Measurements from ENCODE around the gene COPS8. TPM values are rescaled to one million over a fixed set of nuclear protein-coding genes. Genes with fewer than 3 reads are reported as not detected.

The COPS8 gene
- total RNA-seq, 1 donor from 2014 or later = 53.7 TPM

DNA sequence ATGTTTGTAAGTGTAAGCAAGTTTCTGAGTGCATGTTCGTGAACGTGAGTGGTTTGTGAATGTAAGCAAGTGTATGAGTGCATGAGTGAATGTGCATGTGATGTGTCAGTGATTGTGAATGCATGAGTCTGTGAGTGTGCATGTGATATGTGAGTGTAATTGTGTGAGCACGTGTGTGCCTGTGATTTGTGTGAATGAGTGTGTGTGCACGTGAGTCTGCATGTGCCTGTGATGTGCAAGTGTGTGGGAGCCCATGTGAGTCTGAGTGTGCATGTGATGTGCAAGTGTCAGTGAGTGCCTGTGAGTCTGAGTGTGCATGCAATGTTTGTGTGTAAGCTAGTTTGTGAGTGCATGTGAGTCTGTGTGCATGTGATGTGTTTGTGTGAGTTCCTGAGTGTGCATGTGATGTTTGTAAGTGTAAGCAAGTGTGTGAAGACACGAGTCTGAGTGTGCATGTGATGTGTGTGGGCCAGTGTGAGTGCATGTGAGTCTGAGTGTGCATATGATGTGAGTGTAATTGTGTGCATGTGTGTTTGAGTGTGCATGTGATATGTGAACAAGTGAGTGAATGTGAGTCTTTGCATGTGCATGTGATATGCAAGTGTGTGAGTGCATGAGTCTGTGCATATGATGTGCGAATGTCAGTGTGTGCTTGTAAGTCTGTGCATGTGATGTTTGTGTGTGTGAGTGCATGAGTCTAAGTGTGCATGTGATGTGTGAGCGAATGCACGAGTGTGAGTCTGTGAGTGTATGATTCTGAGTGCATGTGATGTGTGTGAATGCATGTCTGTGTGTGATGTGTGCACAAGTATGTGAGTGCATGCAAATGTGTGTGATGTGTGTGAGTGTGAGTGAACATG, 45.1 kb downstream of the COPS8 start:
- no peak for DNase-seq (ENCODE audit: low spot score)

DNA sequence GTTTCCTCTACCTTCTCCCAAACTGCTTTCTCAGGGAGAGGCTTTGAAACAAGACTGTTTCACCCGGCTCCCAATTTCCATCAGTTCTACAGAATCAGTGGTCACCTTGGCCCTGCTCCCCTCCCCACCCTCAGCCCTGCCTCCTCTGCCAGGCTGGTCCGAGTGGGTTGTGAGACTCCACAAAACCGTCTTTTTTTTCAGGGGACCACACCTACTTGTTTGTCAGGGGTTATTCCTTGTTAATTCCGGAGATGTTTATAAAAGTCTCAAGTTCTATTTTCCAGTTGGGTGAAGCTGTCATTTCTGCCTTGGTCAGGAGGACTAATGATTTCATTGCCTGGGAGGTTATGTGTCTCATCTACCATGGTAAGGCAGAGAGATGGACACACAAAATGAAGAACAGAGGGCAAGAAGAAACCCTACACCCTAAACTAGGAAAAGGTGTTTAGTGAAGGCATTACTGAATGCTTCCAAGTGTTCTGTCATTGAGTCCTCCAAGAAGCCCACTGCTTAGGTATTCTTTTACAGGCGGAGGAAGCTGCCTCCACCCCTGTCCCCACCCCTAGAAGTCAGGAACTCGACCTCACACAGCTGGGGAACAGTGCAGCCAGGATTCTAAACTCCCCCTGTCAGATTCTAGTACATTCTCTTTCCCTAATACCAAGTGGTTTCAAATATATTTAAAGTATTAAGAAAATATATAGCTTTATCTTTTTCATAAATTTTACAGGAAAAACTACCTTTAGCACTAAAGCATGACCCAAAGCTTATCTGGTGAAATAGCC, 46.3 kb downstream of the COPS8 start:
- DNase-seq (ENCODE audit: low spot score) = no peak

DNA sequence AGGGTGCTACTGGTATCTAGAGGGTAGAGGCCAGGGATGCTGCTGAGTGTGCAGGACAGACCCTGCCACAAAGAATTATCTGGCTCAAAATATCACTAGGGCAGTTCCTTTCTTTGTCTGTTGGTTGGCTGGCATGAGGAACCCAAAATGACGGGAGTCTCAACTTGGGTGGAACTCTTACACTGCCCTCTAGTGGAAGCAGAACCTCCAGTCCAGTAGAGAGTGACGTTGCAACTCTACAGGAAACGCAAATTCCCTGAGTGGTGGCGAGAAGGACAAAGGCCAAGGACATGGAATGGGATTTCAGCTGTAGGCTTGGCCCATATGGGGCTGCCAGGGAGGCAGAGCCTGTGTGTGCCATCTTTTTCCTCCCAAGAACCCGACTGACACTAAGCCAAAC, 47.1 kb downstream of the COPS8 start:
- no peak for DNase-seq (ENCODE audit: low spot score)

DNA sequence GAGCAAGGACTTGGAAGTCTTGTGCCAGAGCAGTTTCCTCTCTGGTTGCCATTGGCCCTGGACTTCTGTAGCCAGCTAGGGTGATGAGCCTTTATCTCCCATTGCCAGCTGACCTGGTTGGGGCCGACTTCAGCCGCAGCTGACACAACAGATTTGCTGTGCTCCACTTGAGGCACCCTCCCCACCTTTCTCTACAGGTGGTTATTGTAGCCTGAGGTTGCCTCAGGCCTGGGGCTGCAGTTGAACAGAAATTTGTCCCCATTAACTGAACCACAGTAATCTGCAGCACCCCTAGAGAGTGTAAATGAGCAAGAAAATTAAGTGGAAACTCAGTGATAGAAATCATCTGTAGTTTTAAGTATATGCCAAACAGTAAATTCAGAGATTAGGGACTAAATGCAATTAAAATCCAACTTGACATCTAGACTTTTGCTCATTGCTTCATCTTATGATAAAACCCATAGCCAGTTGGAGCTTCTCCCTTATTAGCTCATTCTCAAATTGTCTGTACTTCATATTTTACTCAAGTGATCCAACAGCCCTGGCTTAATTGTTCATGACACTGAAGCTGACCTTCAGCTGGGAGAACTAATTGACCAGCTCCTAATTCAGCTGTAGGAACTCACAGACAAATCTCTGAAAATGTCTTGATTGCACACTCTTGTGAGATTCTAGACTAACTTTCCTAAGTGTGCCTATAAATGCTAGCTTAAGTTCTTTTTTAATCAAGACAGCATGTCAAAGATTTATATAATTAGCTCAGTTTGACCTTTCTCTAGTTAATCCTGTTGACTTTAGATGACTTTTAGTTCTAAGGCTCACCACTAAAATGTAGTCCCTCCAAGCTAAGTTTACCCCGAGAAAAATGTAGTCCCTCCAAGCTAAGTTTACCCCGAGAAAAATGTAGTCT, 48.9 kb downstream of the COPS8 start:
- no peak for DNase-seq (ENCODE audit: low spot score)

DNA sequence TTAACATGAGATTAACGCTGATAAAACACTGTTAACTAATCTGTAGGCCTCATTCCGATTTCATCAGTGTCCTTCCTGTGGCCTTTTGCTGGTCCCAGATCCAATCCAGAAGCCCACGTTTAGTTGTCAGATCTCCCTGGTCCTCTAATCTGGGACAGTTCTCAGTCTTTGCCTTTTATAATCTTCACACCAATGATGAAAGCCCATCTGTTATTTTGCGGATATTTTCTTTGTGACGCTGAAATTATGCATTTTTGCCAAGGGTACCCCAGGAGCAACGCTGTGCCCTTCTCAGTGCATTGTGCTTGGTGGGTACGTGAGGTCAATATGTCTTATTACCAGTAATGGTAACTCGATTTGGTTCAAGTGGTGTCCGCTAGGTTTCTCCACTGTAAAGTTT, 51.1 kb downstream of the COPS8 start:
- no peak for DNase-seq (ENCODE audit: low spot score)

DNA sequence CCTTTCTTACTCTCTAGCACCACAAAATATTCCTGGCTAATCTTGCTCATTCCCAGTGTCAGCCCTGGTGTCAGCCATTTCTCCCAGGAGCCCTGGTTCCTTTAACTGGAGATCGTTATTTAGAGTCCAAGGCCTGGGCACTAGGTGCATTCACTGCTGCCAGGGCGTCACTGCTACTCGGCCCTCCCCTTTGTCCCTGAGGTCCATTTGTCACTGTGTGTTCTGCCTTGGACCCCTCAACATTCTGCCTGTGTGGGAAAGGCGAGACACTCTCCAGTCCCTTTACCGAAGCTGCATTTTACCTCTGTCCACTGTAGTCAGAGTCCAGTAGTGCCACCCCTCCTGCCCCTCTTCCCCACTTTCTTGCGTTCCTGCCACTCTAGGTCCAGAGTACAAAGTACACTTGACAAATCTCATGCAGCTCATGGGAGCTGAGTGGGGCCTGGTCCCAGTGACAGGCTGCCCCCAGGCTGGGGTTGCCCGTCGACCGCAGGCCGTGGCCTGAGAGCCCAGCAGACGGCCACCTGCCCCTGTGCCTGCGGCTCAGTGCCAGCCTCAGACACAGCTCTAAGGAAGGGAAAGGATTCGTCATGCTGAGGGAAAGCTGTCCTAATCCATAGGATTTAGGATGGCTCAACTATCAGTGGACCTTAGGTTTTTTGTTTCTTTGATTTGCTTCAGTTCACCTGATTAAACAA, 52.1 kb downstream of the COPS8 start:
- no peak for DNase-seq (ENCODE audit: low spot score)

DNA sequence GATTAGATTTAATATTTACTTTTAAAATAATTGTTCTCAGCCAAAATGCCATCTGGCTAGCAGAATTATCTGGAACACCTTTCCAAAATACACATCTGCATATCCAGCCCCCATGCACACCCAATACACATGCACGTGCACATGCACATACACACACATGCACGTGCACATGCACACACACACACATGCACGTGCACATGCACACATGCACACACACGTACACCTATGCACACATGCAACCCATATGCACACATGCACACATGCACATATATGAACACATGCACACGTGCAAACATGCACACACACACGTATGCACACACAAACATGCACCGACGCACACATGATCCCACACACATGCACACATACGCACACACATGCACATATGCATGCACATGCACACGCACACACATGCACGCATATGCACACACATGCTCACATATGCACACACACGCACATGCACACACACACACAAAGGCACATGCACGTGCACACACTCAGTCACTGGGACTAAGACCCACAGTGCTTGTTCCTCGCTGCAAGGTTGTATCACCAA, 53.5 kb downstream of the COPS8 start:
- no peak for DNase-seq (ENCODE audit: low spot score)

DNA sequence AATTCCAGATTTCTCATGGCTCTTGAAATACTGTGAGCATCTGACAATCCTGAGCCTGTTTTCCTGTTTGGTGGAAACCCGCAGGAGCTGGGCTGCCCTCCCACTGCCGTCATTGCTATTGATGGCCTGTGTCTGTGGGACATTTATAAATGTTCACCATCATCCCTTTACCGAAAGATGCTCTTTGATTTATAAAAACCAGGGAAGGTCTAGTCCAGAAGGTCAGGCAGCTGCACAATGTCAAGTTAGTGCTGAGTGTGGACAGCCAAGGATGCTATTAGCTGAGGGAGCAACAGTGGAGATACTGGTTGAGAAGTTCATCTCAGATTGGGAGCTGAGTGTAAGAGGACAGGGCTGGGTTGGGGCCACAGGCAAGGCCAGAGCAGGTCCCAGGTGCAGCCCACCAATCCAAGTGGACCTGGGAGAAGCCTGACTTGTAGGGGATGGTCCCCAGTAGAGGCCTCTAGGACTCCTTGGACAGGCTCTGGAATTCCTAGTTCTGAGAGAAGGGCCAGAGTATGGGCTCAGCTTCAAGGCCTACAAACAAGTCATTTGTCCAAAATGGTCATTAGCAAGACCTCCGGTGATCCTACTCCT, 55.1 kb downstream of the COPS8 start:
- no peak for DNase-seq (ENCODE audit: low spot score)

DNA sequence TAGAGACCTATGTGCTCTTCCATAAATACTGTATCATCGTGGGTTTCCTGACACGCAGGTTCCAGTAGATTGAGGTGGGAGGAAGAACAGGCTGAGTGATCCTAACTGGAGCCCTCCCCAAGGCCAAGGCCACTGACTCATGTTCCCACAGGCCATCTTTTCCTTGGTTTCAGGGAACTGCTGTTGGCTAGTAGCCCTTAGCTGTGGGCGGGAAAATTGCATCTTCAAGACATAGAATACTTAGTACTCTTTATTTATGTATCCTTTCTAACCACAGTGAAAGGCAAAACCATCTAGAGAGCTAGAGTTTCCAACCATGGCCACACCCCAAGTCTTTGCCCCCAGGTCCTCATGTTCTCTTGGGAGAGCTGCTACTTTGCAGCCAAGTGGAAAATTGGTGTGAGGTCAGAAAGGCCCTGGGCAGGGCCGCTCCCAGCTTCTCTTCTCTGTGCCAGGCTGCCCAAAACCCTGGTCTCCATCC, 55.9 kb downstream of the COPS8 start:
- DNase-seq (ENCODE audit: low spot score) = no peak

DNA sequence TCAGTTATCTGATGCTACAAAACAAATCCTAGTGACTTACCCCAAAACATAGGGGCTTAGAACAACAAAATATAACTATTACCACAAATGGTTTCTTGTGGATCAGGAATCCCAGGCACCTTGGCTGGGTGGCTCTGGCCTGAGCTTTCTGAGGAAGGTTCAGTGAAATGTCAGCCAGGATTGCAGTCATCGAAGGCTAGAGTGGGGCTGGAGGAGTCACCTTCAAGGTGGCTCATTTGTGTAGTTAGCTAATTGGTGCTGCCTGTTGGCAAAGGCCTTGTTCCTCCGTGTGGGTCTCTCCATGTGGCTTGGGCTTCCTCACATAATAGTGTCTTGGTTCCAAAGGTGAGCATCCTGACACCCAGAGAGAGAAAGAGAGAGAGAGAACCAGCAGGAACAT, 57.4 kb downstream of the COPS8 start:
- DNase-seq (ENCODE audit: low spot score) = no peak

DNA sequence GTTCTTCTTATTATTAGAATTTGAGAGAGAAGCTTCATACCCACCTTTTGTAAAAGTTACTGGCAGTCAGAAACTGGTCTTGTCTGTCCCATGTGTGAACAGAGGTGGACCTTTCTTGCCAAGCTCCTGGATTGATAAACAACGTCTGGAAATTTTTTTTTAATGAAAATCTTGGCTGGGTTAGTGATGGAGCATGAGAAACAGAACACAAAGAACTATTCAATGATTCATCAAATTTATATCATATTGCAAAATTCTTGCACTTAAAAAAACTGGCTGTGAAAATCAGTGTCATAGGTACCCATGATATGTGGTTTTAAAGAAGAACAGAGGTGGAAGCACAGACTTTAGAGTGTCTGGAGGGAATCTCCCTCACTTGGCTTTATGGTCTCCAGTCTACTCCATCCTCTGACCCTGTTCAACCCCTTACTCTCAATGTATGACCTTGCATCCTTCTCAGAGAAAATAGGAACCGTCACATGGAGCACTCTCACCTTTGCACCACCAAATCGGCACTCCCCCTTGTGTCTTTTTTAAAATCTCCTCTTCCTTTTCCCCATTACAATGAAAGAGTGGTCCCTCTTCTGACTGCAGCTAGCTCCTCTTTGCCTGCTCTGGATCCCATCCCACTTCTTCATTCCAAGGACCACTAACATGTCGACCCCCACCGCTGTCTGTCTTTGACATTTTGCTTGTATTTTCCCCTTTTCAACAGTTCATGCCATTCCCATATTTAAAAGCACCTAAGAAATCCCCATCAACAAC, 58.2 kb downstream of the COPS8 start:
- DNase-seq (ENCODE audit: low spot score) = no peak

DNA sequence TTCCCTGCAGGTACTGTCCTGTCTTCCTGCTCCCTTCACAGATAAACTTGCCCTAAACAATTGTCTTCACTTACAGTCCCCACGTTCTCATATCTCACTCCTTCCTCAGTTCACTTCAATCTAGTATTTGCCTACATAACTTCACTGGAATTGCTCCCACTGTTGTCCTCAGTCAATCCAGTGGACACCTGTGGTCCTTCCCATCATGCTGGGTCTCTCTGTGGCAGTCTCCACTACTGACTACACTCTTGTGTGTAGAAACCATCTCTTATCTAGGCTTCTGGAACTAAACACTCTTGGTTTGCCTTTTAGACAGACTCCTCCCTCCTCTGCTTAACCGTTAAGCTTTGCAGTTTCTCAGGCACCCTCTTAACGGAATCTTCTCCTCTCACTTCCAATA, 58.8 kb downstream of the COPS8 start:
- no peak for DNase-seq (ENCODE audit: low spot score)

DNA sequence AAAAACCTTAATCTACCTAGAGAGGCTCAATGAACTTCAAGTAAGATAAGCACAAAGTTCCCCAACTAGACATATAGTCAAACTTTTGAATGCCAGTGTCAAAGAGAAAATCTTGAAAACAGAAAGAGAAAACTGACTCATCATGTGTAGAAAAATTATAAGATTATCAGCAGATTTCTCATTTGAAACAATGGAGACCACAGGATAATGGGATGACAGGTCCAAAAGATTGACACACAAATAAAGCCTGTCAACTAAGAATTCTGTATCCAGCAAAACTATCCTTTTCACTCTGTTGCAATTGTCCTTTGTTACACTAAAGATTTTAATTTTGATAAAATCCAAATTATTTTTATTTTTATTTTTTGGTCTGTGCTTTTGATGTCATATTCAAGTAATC, 61.6 kb downstream of the COPS8 start:
- no peak for DNase-seq (ENCODE audit: low spot score)

DNA sequence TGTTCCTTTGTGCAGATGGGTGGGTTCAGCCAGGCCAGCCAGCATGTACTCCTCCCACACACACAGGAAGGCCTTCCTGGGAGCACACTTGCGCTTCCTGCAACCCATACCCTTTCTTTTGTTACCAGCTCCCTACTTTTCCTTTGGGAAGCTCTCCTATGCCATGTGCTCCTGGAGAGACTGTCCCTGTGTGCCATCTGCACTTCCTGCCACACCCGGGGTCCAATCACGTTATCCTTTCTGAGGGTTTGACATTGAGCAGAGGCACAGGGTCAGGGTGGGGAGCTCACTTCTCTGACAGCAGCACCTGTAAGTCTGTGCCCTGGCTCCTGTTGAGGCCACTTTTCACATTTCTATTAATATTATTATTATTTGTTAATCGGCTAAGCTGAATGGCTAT, 62.9 kb downstream of the COPS8 start:
- DNase-seq (ENCODE audit: low spot score) = no peak

DNA sequence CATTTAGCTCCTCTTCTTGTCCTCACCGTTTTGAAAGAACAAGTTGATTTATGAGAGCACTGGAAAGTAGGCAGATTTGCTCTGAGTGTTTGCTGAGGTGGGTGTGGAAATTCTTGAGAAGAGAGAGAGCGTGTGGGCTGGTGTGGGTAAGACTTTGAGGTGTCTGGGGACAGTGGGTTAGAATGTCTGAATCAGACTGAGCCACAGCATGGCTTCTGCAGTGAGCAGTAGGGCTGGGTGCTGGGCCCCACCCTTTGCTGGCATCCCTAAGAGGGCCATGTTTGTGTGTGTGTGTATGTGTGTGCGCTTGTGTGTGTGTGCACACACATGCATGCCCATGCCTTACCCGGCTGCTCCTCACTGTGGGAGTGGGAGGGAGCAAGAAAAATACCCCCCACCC, 63.7 kb downstream of the COPS8 start:
- no peak for DNase-seq (ENCODE audit: low spot score)

Measured in mesenteric fat pad (tissue), 1 donor.